Activated naive CD4-positive, alpha-beta T cell treated with anti-CD3 and anti-CD28 coated beads, Interleukin-2, amount 10 ng/mL, durations not matched to agents 7 days and 5 days (primary cell): ENCODE measurements around the gene MSI2.

ENCODE experiments used
- CTCF ChIA-PET: fragments of 350-600 bp; sonication (Branson Sonifier 250); formaldehyde crosslinking; loops from one replicate; lab custom pipeline; 2021; ENCODE audit warnings: antibody characterized with exemption; lab: Charles Lee
- DNase-seq: peaks from one replicate; pipeline ENCODE4 v3.0.0-alpha.2; 2020
- H3K27ac Mint-ChIP-seq: one replicate; pipeline ENCODE4 v1.8.0; 2021; ENCODE audit warnings: mild to moderate bottlenecking, moderate library complexity, mixed read lengths
- H3K27me3 Mint-ChIP-seq: one replicate; pipeline ENCODE4 v1.8.0; 2021; ENCODE audit warnings: mild to moderate bottlenecking, mixed read lengths
- H3K36me3 Mint-ChIP-seq: one replicate; pipeline ENCODE4 v1.8.0; 2021; ENCODE audit warnings: mixed read lengths
- H3K4me1 Mint-ChIP-seq: one replicate; pipeline ENCODE4 v1.8.0; 2021; ENCODE audit warnings: mixed read lengths
- H3K4me3 Mint-ChIP-seq: one replicate; pipeline ENCODE4 v1.8.0; 2021; ENCODE audit warnings: mild to moderate bottlenecking, moderate library complexity, mixed read lengths
- H3K9me3 Mint-ChIP-seq: one replicate; pipeline ENCODE4 v1.8.0; 2021; ENCODE audit warnings: mixed read lengths

Gene MSI2

DNA sequence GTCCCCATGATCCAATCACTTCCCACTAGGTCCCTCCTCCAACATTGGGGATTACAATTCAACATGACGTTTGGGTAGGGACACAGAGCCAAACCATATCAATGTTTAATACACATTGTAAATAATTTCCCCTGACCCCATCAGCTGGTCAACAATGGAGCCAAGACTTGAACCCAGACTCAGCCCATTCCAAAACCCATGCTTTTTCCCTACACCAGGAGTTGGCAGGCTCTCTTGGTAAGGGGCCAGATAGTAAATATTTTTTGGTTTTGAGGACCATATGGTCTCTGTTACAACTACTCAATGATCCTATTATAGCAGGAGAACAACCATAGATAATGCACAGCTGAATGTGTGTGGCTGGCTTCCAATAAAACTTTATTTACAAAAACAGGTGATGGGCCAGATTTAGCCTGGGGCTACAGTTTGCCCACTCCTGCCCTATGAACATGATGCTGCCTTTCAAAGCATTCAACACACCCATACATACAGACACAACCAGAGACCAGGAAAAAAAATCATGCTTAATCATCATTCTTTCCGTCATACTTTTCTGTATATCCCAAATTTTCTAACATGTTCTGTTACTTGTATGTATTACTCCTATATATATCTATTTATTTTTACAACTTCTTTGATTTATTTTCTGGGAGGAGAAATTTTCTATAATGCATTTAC, 22.1 kb upstream of the MSI2 start:
- no peak overlapping the region for H3K27ac Mint-ChIP-seq
- H3K4me3 Mint-ChIP-seq = no peak overlapping the region
- no peaks in the 10 kb centered on the region for H3K4me1 Mint-ChIP-seq
- CTCF ChIA-PET = interaction anchor here (1.5 kb wide), 1 partner anchor 9 kb away, joined by 5 read pairs; no protein-coding TSS in a partner anchor
- H3K27me3 Mint-ChIP-seq = peaks cover 20% of the 10 kb centered on the region
- H3K9me3 Mint-ChIP-seq = no peaks in the 10 kb centered on the region
- H3K36me3 Mint-ChIP-seq = no peaks in the 10 kb centered on the region
- DNase-seq = no peak

DNA sequence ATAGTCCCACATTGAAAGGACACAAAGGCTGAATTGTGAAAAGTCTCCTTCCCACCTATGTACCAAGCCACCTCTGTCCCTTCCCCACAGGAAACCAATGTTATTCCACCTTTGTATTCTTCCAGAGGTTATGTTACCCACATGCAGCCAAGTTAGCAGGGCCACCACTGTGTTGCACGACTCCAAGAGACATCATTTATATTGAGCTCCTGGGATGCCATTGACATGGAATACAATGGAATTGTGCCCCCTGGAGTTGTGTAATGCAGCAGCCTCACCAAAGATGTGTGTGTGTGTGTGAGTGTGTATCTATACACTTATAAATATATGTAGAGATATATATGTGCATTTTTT, 21.6 kb upstream of the MSI2 start:
- DNase-seq = no peak
- Mint-ChIP-seq H3K4me3 (no peak overlapping the region), H3K27ac (no peak overlapping the region), H3K27me3 (peaks cover 20% of the 10 kb centered on the region), H3K4me1 (no peaks in the 10 kb centered on the region), H3K9me3 (no peaks in the 10 kb centered on the region), H3K36me3 (no peaks in the 10 kb centered on the region)
- CTCF ChIA-PET = interaction anchor here (1.5 kb wide), 1 partner anchor 8 kb away, joined by 5 read pairs; no protein-coding TSS in a partner anchor

DNA sequence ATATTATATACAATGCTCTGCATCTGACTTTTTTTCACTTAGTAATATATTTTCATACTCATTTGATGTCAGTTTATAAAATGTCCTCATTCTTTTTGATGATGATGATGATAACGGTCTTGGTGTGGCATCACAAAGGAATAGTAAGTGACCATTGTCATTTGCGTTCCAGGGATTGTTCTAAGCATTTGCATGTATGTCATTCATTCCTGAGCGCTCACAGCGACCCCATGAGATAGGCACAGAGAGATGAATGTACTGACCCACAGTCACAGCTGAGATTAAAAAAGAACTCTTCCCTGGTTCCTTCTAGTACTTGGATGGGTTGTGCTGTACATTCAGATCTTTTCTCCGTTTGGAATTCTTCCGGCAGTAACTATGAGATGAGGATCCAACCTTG, 21.2 kb upstream of the MSI2 start:
- peaks cover 24% of the 10 kb centered on the region for H3K27me3 Mint-ChIP-seq
- H3K27ac Mint-ChIP-seq = no peak overlapping the region
- DNase-seq = no peak
- H3K4me1 Mint-ChIP-seq = no peaks in the 10 kb centered on the region
- no peaks in the 10 kb centered on the region for H3K36me3 Mint-ChIP-seq
- H3K9me3 Mint-ChIP-seq = no peaks in the 10 kb centered on the region
- CTCF ChIA-PET = interaction anchor here (1.5 kb wide), 1 partner anchor 8 kb away, joined by 5 read pairs; no protein-coding TSS in a partner anchor
- no peak overlapping the region for H3K4me3 Mint-ChIP-seq

DNA sequence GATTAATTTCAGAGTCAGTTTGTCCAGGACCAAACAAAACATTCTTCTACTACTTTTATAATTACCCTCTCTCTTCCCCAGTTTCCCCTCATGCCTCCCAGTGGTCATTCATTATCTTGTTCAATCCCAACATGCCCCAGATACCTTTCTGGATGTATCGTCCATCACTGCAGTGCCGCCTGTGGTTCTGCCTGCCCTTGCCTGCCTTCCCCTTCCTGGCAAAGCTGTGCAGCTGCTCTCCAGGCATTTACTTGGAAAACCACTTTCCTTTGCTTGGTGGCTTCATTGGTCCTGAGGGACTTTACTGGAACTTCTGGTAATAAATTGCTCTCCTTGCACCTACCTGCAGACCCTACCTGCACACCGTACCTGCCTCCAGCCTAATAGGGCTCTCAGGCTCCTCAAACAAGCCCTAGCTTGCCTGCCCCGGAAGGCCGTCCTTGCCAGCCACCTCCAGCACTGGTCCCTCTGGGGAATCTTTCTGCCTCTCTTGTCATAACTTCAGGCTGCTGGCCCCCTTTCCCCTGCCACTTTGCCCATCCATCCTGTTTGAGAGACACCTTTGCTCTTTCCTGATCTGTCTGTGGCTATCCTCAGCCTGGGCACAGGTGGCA, 19.5 kb upstream of the MSI2 start:
- Mint-ChIP-seq H3K27ac (no peak overlapping the region), H3K9me3 (no peaks in the 10 kb centered on the region), H3K4me1 (no peaks in the 10 kb centered on the region), H3K27me3 (peaks cover 28% of the 10 kb centered on the region), H3K36me3 (no peaks in the 10 kb centered on the region), H3K4me3 (no peak overlapping the region)
- CTCF ChIA-PET = no interaction called here
- no peak for DNase-seq

DNA sequence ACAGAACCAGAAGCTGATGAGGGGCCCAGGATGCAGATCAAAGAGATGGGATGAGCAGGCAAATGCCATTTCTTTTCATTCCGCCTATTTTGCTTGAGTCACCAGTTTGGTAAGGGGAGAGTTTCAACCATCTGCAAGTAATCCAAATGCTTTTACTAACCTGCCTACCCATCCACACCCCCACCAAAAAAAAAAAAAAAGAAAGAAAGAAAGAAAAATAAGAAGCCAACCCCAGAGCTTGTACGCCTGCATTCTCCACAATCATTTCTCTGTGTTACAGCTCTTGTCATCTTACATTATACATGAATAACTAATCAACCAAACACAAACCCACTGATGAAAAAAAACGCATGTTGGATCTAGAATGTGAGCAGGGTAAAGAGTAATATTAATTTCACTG, 15.7 kb upstream of the MSI2 start:
- H3K9me3 Mint-ChIP-seq = no peaks in the 10 kb centered on the region
- no peak for DNase-seq
- H3K4me3 Mint-ChIP-seq = no peak overlapping the region
- H3K4me1 Mint-ChIP-seq = peaks cover 7% of the 10 kb centered on the region
- H3K36me3 Mint-ChIP-seq = no peaks in the 10 kb centered on the region
- CTCF ChIA-PET = no interaction called here
- peaks cover 49% of the 10 kb centered on the region for H3K27me3 Mint-ChIP-seq
- no peak overlapping the region for H3K27ac Mint-ChIP-seq

DNA sequence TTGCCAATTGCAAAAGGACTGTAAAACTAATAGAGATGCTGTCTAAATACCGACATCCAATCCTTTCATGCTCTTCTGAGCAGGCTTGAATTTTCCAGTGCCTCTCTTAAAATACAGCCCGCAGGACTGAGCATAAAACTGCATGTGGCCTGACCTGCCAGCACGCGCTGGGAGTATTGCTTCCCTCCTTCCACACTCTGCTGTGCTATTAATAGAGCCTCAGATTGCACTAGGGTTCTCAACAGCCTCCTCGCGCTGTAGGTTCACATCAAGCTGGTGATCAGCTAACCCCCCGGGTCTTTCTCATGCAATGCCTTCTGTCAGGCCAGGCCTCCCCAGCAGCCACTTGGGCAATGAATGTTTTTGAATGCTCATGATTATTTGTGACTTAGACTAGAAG, 14.2 kb upstream of the MSI2 start:
- CTCF ChIA-PET = interaction anchor here (0.7 to 4.2 kb wide), 13 partner anchors 8 to 542 kb away, joined by 3 to 80 read pairs (median 8); partner anchors contain the start of gene CCDC182
- H3K27me3 Mint-ChIP-seq = peaks cover 47% of the 10 kb centered on the region
- no peak overlapping the region for H3K27ac Mint-ChIP-seq
- no peaks in the 10 kb centered on the region for H3K36me3 Mint-ChIP-seq
- H3K4me1 Mint-ChIP-seq = peaks cover 7% of the 10 kb centered on the region
- no peak overlapping the region for H3K4me3 Mint-ChIP-seq
- no peak for DNase-seq
- H3K9me3 Mint-ChIP-seq = no peaks in the 10 kb centered on the region

DNA sequence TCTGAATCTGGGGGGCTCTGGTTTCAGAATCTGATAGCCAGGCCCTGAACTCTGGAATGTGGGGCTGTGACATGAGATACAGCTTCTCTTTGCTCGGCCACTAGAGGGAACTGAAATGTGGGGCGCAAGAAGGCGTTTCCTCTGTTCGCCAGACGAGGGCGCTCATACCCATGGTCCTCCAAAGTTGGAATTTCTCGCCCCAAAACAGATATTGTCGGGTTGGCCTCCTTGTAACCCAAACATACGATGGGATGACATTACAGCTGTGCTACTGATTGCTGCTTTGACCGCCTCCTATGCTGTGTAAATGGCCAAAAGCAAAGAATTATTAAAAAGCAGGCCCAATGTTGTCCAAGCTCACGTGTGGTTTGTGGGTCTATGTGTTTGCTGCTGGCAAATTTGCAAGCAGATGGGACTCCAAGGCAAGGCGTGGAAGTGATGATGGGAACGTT, 13.1 kb upstream of the MSI2 start:
- DNase-seq = peak; percentile 82
- Mint-ChIP-seq H3K4me1 (peaks cover 7% of the 10 kb centered on the region), H3K9me3 (no peaks in the 10 kb centered on the region), H3K4me3 (no peak overlapping the region), H3K27me3 (peaks cover 47% of the 10 kb centered on the region), H3K27ac (no peak overlapping the region), H3K36me3 (no peaks in the 10 kb centered on the region)
- CTCF ChIA-PET = interaction anchor here (0.5 to 4.2 kb wide), 73 partner anchors 8 to 558 kb away, joined by 3 to 80 read pairs (median 4); partner anchors contain the start of genes CCDC182 and MSI2

DNA sequence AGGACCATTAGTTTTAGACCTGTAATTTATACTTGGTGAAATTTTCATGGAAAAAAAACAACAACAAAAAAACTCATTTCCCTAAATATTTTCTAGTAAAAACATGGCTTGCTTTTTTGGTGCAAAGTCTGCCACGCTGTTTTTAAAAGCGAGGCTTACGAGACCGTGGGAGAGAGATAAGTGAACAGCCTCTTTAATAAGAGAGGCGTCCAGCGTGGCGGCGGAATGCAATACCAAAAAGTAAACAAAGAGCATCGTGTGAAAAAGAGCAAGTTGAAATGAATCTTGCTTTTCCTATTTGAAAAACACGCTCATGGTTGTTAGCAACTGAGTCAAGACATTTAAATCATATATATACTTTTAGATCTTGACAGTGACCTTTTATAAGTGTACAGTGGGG, 10.5 kb upstream of the MSI2 start:
- Mint-ChIP-seq H3K4me3 (no peak overlapping the region), H3K9me3 (peaks cover 3% of the 10 kb centered on the region), H3K36me3 (no peaks in the 10 kb centered on the region), H3K4me1 (peaks cover 7% of the 10 kb centered on the region), H3K27ac (no peak overlapping the region), H3K27me3 (peaks cover 37% of the 10 kb centered on the region)
- DNase-seq = no peak
- CTCF ChIA-PET = interaction anchor here (0.9 kb wide), 1 partner anchor 493 kb away, joined by 3 read pairs; no protein-coding TSS in a partner anchor

DNA sequence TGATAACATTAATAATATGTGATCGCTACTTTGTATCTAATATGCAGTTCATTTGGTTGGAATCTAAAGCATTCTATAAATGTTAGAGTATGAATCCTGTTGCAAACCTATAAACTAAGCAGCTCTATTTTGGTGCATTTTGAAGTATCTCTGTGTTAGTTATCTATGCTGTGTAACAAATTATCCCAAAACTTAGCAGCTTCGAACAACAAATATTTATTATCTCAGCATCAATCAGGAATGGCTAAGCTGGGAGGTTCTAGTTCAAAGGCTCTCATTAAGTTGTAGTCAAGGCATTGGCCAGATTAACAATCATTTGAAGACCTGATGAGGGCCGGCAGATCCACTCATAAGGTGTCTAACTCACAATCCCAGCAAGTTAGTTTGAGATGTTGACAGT, 10.1 kb upstream of the MSI2 start:
- no peaks in the 10 kb centered on the region for H3K36me3 Mint-ChIP-seq
- DNase-seq = no peak
- CTCF ChIA-PET = interaction anchor here (0.9 kb wide), 1 partner anchor 493 kb away, joined by 3 read pairs; no protein-coding TSS in a partner anchor
- H3K4me3 Mint-ChIP-seq = no peak overlapping the region
- peaks cover 7% of the 10 kb centered on the region for H3K4me1 Mint-ChIP-seq
- no peak overlapping the region for H3K27ac Mint-ChIP-seq
- peaks cover 3% of the 10 kb centered on the region for H3K9me3 Mint-ChIP-seq
- peaks cover 37% of the 10 kb centered on the region for H3K27me3 Mint-ChIP-seq

DNA sequence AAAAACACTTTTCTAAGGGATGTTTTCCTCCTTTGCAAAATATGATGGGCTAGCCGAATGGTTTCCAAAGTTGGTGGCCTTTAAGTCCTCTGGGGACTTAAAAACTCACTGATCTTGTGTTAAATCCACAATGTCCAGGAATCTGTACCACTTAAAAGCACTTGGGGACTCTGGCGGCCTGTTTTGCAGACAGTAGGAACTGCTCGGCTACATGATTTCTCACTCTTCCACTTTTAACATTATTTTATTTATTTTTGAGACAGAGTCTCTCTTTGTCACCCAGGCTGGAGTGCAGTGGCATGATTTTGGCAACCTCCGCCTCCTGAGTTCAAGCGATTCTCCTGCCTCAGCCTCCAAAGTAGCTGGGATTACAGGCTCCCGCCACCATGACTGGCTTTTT, 9.1 kb upstream of the MSI2 start:
- Mint-ChIP-seq H3K4me3 (no peak overlapping the region), H3K27ac (no peak overlapping the region), H3K9me3 (peaks cover 3% of the 10 kb centered on the region), H3K27me3 (peaks cover 36% of the 10 kb centered on the region), H3K4me1 (peaks cover 7% of the 10 kb centered on the region), H3K36me3 (no peaks in the 10 kb centered on the region)
- no peak for DNase-seq
- CTCF ChIA-PET = no interaction called here

DNA sequence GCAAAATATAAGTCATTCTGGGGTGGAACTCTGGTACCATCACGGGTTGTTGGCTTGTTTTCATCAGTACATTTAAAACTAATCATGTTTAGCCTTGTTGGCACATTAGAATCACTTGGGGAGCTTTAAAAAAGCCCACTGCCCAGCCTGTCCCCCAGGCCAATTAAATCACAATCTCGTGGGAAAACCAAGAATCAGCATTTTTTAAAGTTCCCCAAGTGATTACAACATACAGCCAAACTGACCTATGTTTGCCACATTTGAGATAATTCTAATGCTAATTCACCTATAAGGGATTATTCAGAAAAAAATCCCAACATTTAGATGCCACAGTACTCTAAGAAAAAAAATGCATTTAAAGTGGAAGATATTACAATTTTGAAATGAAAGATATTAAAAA, 8.4 kb upstream of the MSI2 start:
- no peak overlapping the region for H3K27ac Mint-ChIP-seq
- H3K4me3 Mint-ChIP-seq = no peak overlapping the region
- CTCF ChIA-PET = interaction anchor here (1.1 to 1.2 kb wide), 2 partner anchors 44 to 424 kb away, joined by 3 to 4 read pairs; no protein-coding TSS in a partner anchor
- peaks cover 7% of the 10 kb centered on the region for H3K4me1 Mint-ChIP-seq
- H3K9me3 Mint-ChIP-seq = peaks cover 3% of the 10 kb centered on the region
- H3K27me3 Mint-ChIP-seq = peaks cover 33% of the 10 kb centered on the region
- DNase-seq = no peak
- H3K36me3 Mint-ChIP-seq = no peaks in the 10 kb centered on the region

DNA sequence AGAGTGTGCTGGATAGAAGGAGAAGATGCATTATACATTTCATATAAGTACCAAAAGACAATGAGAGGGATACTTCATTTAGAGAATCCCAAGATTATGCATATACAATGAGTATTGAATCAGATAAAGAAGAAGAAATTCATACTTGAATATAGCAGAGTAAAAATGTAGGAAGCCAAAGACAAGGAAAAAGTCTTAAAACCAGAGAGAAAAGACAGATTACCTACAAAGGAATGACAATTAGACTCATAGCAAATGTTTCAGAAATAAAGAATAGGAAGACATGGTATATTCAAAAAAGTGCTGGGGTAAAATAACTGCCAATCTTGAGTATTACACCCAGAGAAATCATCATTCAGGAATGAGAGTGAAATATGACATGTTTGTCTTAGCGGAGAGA, 6.8 kb upstream of the MSI2 start:
- peaks cover 3% of the 10 kb centered on the region for H3K9me3 Mint-ChIP-seq
- H3K27ac Mint-ChIP-seq = no peak overlapping the region
- H3K36me3 Mint-ChIP-seq = no peaks in the 10 kb centered on the region
- H3K27me3 Mint-ChIP-seq = peaks cover 29% of the 10 kb centered on the region
- CTCF ChIA-PET = no interaction called here
- H3K4me3 Mint-ChIP-seq = no peak overlapping the region
- peaks cover 8% of the 10 kb centered on the region for H3K4me1 Mint-ChIP-seq
- DNase-seq = no peak

DNA sequence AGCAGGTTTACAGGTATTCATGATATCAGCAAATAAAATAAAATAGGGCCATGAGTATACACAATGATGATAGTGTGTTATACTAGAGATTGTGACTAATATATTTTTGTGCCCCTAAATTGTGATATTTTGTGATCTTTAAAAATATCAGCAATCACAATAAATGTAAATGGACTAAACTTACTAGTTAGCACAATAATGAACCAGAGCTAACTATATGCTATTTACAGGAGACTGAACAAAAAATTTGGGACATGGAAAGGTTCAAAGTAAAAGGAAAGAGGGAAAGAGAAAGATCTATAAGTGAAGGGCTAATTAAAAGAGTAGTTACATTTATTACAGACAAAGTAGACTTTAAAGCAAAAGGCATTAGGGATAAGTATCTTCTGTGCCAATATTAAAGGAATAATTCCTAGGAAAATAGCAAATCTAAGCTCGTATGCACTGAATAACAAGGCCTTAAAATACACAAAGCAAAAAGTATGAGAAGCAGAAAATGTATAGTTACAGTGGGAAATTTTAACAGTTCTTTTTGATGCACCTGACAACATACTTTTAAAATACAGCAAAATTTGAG, 5.0 kb upstream of the MSI2 start:
- DNase-seq = no peak
- H3K9me3 Mint-ChIP-seq = peaks cover 3% of the 10 kb centered on the region
- H3K27ac Mint-ChIP-seq = no peak overlapping the region
- H3K4me3 Mint-ChIP-seq = no peak overlapping the region
- H3K36me3 Mint-ChIP-seq = no peaks in the 10 kb centered on the region
- CTCF ChIA-PET = interaction anchor here (0.9 kb wide), 1 partner anchor 8 kb away, joined by 3 read pairs; no protein-coding TSS in a partner anchor
- peaks cover 20% of the 10 kb centered on the region for H3K4me1 Mint-ChIP-seq
- peaks cover 31% of the 10 kb centered on the region for H3K27me3 Mint-ChIP-seq

DNA sequence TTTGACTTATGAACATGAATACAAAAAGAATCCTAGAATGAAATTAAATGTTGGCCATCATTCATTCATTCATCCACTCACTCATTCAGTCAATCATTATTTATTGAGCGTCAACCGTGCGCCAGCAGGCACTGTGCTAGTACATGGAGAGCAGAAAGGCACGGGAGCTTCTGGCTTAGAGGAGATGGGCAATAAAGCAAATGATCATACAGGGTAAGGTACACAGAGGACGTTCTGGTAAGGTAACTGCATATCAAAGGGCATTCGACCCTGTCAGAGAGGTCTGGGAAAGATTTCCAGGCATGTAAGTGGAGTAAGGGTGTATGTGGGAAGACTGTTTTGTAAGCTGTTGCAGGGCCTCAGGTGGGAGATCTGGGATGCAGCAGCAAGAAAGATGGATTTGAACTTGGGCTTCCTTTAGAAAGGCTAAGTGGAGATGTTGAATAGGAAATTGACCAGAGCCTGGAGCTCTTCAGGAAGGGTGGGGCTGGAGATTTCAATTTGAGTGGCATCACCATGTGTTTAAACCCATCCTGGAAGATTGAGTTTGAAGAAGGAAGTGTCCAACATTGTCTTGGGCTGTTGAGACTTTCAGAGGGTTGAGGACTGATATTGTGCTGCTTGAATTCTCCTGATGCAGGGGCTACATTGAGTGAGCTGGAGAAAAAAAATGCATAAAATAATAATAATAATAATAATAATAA, 2.8 kb upstream of the MSI2 start:
- Mint-ChIP-seq H3K9me3 (peaks cover 3% of the 10 kb centered on the region), H3K4me3 (no peak overlapping the region), H3K27me3 (peaks cover 23% of the 10 kb centered on the region), H3K4me1 (peaks cover 25% of the 10 kb centered on the region), H3K36me3 (peaks cover 7% of the 10 kb centered on the region), H3K27ac (no peak overlapping the region)
- DNase-seq = no peak
- CTCF ChIA-PET = interaction anchor here (1.7 kb wide), 1 partner anchor 10 kb away, joined by 13 read pairs; no protein-coding TSS in a partner anchor
